ENCODE data around the gene RPL9. TPM values are rescaled to one million over a fixed set of nuclear protein-coding genes. Genes with fewer than 3 reads are reported as not detected.

The RPL9 gene
- total RNA-seq, 4 donors from 2014 or later: 798 to 2,811 (median 1,122) TPM

DNA sequence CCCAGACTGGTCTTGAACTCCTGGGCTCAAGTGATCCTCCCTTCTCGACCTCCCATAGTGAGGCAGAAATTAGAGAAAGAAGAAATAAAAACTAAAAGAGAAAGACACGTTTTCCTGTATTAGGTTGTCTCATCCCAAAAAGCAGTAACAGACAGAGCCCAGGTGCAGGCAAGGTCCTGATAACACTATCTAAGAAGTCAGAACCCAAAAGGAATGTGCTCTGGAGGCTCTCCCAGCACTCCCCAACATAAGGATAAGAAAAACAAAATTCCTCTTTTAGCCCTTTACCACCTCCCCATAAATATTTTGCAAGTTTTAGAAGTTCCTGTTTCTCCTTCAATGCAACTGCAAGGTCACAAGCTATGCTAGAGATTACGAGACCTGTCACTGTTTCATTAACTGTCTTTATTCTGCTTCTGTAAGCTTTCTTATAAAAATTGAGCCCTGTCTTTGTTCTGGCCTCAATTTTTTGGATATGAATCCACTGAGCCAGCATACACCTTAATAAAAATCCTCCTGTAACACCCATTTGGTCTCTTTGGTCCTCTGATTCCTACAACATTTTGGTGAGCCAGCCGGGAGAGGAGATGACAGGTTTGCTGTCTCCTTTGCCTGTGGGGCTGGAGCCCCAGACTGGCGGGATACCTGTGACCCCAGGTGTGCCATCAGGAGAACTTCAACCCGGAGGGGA lies 26.0 kb upstream of the RPL9 start:
- H3K36me3 ChIP-seq: no peaks in the 10 kb centered on the region
- TF ChIP-seq, protein P1, sequence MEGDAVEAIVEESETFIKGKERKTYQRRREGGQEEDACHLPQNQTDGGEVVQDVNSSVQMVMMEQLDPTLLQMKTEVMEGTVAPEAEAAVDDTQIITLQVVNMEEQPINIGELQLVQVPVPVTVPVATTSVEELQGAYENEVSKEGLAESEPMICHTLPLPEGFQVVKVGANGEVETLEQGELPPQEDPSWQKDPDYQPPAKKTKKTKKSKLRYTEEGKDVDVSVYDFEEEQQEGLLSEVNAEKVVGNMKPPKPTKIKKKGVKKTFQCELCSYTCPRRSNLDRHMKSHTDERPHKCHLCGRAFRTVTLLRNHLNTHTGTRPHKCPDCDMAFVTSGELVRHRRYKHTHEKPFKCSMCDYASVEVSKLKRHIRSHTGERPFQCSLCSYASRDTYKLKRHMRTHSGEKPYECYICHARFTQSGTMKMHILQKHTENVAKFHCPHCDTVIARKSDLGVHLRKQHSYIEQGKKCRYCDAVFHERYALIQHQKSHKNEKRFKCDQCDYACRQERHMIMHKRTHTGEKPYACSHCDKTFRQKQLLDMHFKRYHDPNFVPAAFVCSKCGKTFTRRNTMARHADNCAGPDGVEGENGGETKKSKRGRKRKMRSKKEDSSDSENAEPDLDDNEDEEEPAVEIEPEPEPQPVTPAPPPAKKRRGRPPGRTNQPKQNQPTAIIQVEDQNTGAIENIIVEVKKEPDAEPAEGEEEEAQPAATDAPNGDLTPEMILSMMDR (IDR thresholded peaks at IDR 0.05): no peak
- TF ChIP-seq POLR2A (IDR thresholded peaks at IDR 0.05): no peak
- H3K4me3 ChIP-seq: no peak overlapping the region
- H3K9me3 ChIP-seq: no peaks in the 10 kb centered on the region
- H3K27ac ChIP-seq: no peak overlapping the region
- H3K27me3 ChIP-seq: no peaks in the 10 kb centered on the region
- no peaks in the 10 kb centered on the region for H3K4me1 ChIP-seq
- no peak for DNase-seq

DNA sequence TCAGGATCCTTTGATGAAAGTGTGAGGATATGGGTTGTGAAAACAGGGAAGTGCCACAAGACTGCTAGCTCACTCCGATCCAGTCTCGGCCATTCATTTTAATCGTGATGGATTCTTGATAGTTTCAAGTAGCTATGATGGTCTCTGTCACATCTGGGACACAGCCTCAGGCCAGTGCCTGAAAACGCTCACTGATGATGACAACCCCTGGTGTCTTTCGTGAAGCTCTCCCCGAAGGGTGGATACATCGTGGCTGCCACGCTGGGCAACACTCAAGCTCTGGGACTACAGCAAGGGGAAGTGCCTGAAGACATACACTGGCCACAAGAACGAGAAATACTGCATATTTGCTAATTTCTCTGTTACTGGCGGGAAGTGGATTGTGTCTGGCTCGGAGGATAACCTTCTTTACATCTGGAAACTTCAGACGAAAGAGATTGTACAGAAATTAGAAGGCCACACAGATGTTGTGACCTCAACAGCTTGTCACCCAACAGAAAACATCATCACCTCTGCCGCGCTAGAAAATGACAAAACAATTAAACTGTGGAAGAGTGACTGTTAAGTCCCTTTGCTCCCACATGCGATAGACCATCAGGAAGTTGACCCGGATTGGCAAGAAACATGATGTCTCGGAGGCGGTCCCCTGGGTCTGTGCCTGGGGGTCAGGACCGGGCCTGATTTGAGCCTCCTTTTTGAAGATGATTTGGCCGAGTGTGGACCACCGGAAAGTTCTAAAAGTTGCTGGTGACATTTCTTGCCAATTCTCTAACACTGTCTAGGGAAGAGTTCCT lies 22.4 kb upstream of the RPL9 start:
- Histone ChIP-seq H3K4me3 (no peak overlapping the region), H3K27ac (no peak overlapping the region), H3K27me3 (no peaks in the 10 kb centered on the region), H3K9me3 (no peaks in the 10 kb centered on the region), H3K4me1 (no peaks in the 10 kb centered on the region), H3K36me3 (peaks cover 0 to 16% (median 0%) of the 10 kb centered on the region in 3 donors)
- no peak for DNase-seq
- TF ChIP-seq, protein P1 (IDR thresholded peaks at IDR 0.05): no peak
- no peak for TF ChIP-seq POLR2A (IDR thresholded peaks at IDR 0.05)

- H3K27ac ChIP-seq: no peak overlapping the region
- DNase-seq: no peak
- H3K27me3 ChIP-seq: no peaks in the 10 kb centered on the region
- no peaks in the 10 kb centered on the region for H3K4me1 ChIP-seq
- peaks cover 0 to 21% (median 0%) of the 10 kb centered on the region in 3 donors for H3K36me3 ChIP-seq
- no peak overlapping the region for H3K4me3 ChIP-seq
- H3K9me3 ChIP-seq: no peaks in the 10 kb centered on the region
- TF ChIP-seq POLR2A (IDR thresholded peaks at IDR 0.05): no peak
- TF ChIP-seq, protein P1 (IDR thresholded peaks at IDR 0.05): no peak
Measured at GRCh38 chr4:39480251-39480650, 21.5 kb upstream of the RPL9 start.

DNA sequence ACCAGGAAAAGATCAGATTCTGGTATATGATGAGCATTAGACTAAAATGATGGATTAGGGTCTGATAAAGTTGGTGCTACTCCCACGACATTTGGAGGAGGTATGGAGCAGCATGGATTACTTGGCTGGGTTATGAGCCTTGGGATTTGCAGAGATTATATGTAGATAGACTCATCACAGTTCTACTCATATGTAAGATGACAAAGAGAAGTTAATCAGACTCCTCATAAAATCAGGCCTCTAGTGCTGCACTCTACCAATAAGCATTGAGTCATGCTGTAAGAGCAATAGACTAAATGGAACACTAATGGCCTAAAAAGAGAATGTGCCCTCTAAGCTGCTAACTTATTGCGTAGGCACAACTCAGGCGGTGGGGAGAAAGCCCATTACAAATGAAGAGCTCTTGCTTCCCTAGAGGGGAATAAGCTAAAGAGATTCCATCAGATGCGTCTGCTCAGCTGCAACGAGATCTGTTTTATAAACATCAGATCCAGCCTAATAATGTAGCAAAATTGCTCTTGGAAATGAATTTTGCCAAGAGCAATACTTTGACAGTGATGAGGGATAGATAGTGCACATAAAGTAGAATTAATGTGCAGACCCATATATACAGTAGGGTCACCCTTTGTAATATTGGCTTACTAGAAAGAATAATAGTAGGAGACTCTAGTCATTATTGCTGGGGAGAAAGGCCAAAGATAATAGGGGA lies 17.6 kb upstream of the RPL9 start:
- Histone ChIP-seq H3K27me3 (no peaks in the 10 kb centered on the region), H3K4me1 (no peaks in the 10 kb centered on the region), H3K4me3 (no peak overlapping the region), H3K27ac (no peak overlapping the region), H3K9me3 (no peaks in the 10 kb centered on the region), H3K36me3 (peaks cover 0 to 39% (median 0%) of the 10 kb centered on the region in 3 donors)
- no peak for DNase-seq
- TF ChIP-seq POLR2A (IDR thresholded peaks at IDR 0.05): no peak
- TF ChIP-seq, protein P1 (IDR thresholded peaks at IDR 0.05): no peak

GRCh38 chr4:39472396-39472795 lies 13.7 kb upstream of the RPL9 start:
- no peak for TF ChIP-seq POLR2A (IDR thresholded peaks at IDR 0.05)
- TF ChIP-seq, protein P1 (IDR thresholded peaks at IDR 0.05): no peak
- H3K9me3 ChIP-seq: no peaks in the 10 kb centered on the region
- H3K27ac ChIP-seq: no peak overlapping the region
- DNase-seq: no peak
- H3K4me3 ChIP-seq: no peak overlapping the region
- no peaks in the 10 kb centered on the region for H3K27me3 ChIP-seq
- peaks cover 0 to 36% (median 0%) of the 10 kb centered on the region in 3 donors for H3K36me3 ChIP-seq
- no peaks in the 10 kb centered on the region for H3K4me1 ChIP-seq
